ENCODE data around the gene CABLES1.

DNA sequence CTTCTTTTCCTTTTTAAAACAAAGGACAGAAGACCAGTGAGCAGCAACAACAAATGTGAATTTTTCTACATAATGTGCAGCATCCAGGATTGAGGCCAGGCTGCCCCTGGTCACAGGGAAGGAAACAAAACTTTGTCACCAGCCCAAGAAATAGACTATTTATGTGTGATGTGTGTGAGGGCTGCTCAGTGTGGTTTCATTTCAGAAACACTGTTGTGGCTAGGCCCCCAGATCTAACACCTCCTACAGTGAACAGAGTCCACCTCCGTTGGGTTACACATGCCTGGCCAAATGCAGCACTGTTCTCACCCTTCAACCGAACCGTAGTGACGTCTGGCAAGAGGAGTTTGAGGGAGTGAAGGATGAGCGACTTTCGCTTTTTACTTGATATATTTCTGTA lies 171.5 kb downstream of the CABLES1 start:
- TF ChIP-seq EZH2 (IDR thresholded peaks at IDR 0.05; ENCODE audit: insufficient read depth, poor library complexity, severe bottlenecking) (no peak), EZH2phosphoT487 (IDR thresholded peaks at IDR 0.05; ENCODE audit: insufficient read depth, low read depth) (no peak)

Measured in GM23248 (cell line).